Measurements from ENCODE around the gene ATP6V1C2. TPM values are rescaled to one million over a fixed set of nuclear protein-coding genes. Genes with fewer than 3 reads are reported as not detected.

Gene ATP6V1C2
- total and polyA plus RNA-seq, 8 donors = 0.06 to 2.0 (median 0.34) TPM; not detected in 1

GRCh38 chr2:10793816-10794215, 72.4 kb downstream of the ATP6V1C2 start:
- intact Hi-C loops (cut with DNase I) = no loop called here
- no peak overlapping the region for H3K27ac ChIP-seq
- peaks cover 9 to 55% (median 25%) of the 10 kb centered on the region in 3 donors for H3K36me3 ChIP-seq
- H3K4me1 ChIP-seq = no peaks in the 10 kb centered on the region
- DNase-seq = no peak
- TF ChIP-seq CTCF (IDR thresholded peaks at IDR 0.05) = no peak
- ATAC-seq = no peak
- no peak for FAIRE-seq
- no peaks in the 10 kb centered on the region for H3K9me3 ChIP-seq
- WGBS, 2 donors = 72 to 75% methylated on average over 1 of the region's 1 CpG
- no peaks in the 10 kb centered on the region for H3K27me3 ChIP-seq
- no peak overlapping the region for H3K4me3 ChIP-seq

GRCh38 chr2:10794876-10795275, 73.4 kb downstream of the ATP6V1C2 start:
- no peak overlapping the region for H3K4me3 ChIP-seq
- peaks cover 9 to 44% (median 25%) of the 10 kb centered on the region in 3 donors for H3K36me3 ChIP-seq
- ATAC-seq = peak in 1 of 4 donors; percentile 33

DNA sequence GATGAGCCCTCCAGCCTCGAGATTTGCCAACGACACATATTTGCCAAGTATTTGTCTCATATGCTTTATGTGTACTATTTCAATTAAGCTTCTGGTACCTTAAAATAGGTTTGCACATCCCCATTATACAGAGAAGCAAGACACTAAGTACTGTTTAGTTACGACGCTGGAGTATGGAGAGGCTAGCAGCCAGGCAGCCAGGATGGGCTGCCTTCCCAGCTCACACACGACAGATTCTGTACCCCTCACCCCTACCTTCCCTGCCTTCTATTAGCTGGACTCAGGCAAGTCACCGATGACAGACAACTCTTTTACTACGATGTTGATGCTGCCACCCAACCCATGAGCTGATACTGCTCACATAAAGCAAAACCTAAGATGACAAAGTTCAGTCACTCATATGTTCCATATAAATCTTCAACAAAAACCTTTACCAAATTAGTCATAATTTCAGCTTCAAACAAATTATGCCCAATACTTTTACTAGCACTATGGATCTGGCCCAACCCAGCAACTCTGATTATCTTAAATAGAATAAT, 74.1 kb downstream of the ATP6V1C2 start:
- no peaks in the 10 kb centered on the region for H3K9me3 ChIP-seq
- no peak overlapping the region for H3K27ac ChIP-seq
- H3K4me3 ChIP-seq = no peak overlapping the region
- peaks cover 9 to 37% (median 22%) of the 10 kb centered on the region in 3 donors for H3K36me3 ChIP-seq
- intact Hi-C loops (cut with DNase I) = no loop called here
- WGBS, 2 donors = 63 to 66% methylated on average over 7 of the region's 7 CpGs
- ATAC-seq (no peak), FAIRE-seq (no peak), DNase-seq (no peak)
- no peaks in the 10 kb centered on the region for H3K4me1 ChIP-seq
- H3K27me3 ChIP-seq = no peaks in the 10 kb centered on the region
- no peak for TF ChIP-seq CTCF (IDR thresholded peaks at IDR 0.05)

More at GRCh38 chr2:10794876-10795275, 73.4 kb downstream of the ATP6V1C2 start:
- H3K27ac ChIP-seq = no peak overlapping the region
- intact Hi-C loops (cut with DNase I) = no loop called here
- H3K27me3 ChIP-seq = no peaks in the 10 kb centered on the region
- DNase-seq = no peak
- FAIRE-seq = no peak
- no peaks in the 10 kb centered on the region for H3K4me1 ChIP-seq
- no peaks in the 10 kb centered on the region for H3K9me3 ChIP-seq
- 52 to 57% methylated on average over 5 of the region's 5 CpGs for WGBS, 2 donors
- TF ChIP-seq CTCF (IDR thresholded peaks at IDR 0.05) = no peak

DNA sequence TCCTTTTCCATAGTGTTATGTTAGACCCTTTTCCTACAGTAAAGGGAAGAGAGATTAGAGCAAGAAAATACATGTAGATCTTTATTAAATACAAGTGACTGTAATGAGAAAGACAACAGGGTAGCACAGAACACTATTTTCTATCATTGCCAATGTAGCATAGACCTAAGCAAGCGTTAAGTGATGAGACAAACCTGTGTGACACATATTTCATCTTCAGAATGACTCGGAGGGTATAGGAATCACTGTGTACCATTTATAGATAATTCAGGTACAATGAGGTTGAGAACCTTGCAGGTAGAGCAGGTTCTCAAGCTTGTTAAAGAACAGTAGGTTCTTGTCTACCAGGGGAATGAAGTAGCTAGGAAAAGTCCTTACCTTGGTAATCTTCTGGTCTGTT, 75.3 kb downstream of the ATP6V1C2 start:
- ATAC-seq = no peak
- peaks cover 9 to 33% (median 19%) of the 10 kb centered on the region in 3 donors for H3K36me3 ChIP-seq
- no peak overlapping the region for H3K27ac ChIP-seq

More for the DNA sequence above, 75.3 kb downstream of the ATP6V1C2 start:
- H3K27me3 ChIP-seq = no peaks in the 10 kb centered on the region
- peaks cover 0 to 4% (median 0%) of the 10 kb centered on the region in 3 donors for H3K4me1 ChIP-seq
- intact Hi-C loops (cut with DNase I) = no loop called here
- 95 to 100% methylated on average over 2 of the region's 2 CpGs for WGBS, 2 donors
- no peak overlapping the region for H3K4me3 ChIP-seq
- DNase-seq = no peak
- TF ChIP-seq CTCF (IDR thresholded peaks at IDR 0.05) = no peak
- no peaks in the 10 kb centered on the region for H3K9me3 ChIP-seq
- no peak for FAIRE-seq
